ENCODE results near the gene SRY.
"Not testable (repeated sequence)": the region's sequence is repeated elsewhere in the genome, so short reads cannot be mapped to it uniquely, and the experiment has no call there.

Gene SRY

GRCh38 chrY:2787600-2787999 lies at the start of gene SRY:
TSS of gene SRY (minus strand) at chrY:2787682. CDS start at chrY:2787603, 79 bp downstream.
- TF ChIP-seq, protein P1, sequence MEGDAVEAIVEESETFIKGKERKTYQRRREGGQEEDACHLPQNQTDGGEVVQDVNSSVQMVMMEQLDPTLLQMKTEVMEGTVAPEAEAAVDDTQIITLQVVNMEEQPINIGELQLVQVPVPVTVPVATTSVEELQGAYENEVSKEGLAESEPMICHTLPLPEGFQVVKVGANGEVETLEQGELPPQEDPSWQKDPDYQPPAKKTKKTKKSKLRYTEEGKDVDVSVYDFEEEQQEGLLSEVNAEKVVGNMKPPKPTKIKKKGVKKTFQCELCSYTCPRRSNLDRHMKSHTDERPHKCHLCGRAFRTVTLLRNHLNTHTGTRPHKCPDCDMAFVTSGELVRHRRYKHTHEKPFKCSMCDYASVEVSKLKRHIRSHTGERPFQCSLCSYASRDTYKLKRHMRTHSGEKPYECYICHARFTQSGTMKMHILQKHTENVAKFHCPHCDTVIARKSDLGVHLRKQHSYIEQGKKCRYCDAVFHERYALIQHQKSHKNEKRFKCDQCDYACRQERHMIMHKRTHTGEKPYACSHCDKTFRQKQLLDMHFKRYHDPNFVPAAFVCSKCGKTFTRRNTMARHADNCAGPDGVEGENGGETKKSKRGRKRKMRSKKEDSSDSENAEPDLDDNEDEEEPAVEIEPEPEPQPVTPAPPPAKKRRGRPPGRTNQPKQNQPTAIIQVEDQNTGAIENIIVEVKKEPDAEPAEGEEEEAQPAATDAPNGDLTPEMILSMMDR (IDR thresholded peaks at IDR 0.05; ENCODE audit: low read depth, low read length), result no peak
- no peak for DNase-seq (ENCODE audit: extremely low read depth, low read depth)

DNA sequence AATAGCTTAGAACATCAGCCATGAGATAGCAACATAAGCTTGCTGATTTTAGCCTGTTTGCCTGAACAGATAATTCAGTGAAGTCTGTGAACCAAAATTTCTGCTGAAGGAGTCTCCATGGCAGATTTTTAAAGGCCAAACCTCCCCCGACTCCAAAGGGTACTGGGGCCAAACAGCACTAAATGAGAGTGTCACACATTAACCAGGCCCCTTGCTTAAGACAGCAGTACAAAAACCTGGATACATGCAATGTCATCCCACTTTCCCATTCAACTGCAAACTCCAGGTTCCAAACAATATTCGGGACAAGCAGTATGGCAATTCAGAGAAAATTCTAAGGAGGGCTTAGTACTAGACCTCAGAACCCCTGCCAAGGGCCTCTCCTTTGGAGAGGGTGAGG lies 49.6 kb upstream of the SRY start:
- TF ChIP-seq, protein P1 (IDR thresholded peaks at IDR 0.05; ENCODE audit: low read depth, low read length), result no peak
- DNase-seq (ENCODE audit: extremely low read depth, low read depth), result no peak

DNA sequence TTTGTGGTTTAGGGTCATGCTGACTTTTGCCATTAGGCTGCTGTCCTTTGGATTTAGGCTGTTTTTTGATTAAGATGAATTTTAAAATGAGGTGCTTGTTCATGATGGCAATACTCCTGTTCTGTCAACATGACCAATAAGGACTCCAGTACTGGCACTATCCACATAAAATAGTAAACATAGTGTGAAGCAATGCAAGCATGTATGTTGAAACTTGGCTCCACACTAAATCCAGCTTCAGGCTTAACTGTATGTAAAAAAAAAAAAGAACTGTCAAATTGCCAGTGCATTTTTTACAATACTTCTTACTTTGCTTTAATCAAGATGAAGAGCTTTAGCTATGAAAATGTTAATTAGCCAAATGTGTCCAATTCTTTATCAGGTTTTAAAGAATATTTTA lies 47.7 kb upstream of the SRY start:
- TF ChIP-seq, protein P1 (IDR thresholded peaks at IDR 0.05; ENCODE audit: low read depth, low read length), result no peak
- DNase-seq (ENCODE audit: extremely low read depth, low read depth), result no peak

GRCh38 chrY:2828497-2828896 lies 41.0 kb upstream of the SRY start:
- TF ChIP-seq, protein P1 (IDR thresholded peaks at IDR 0.05; ENCODE audit: low read depth, low read length), result no peak

DNA sequence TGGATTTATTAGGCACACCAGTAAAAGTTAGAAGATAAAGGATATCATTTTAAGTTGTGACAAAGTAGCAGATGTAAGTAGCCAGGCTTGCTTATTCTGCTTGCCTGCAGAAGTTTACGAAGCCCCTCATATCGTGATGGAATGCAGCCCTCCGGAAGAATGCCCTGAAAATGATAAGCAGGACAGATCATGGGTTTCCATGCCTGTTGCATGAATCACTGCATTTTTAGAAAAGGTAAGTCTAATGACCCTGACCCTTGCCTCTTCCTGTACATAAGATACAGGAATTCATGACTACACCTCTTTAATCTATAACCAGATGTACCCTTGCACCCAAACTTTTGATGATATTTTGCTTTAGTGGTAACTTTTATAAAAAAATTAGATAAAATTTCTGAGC lies 37.0 kb upstream of the SRY start:
- TF ChIP-seq, protein P1 (IDR thresholded peaks at IDR 0.05; ENCODE audit: low read depth, low read length), result no peak
- no peak for DNase-seq (ENCODE audit: extremely low read depth, low read depth)

More at GRCh38 chrY:2828497-2828896, 41.0 kb upstream of the SRY start:
- DNase-seq (ENCODE audit: extremely low read depth, low read depth), result no peak

DNA sequence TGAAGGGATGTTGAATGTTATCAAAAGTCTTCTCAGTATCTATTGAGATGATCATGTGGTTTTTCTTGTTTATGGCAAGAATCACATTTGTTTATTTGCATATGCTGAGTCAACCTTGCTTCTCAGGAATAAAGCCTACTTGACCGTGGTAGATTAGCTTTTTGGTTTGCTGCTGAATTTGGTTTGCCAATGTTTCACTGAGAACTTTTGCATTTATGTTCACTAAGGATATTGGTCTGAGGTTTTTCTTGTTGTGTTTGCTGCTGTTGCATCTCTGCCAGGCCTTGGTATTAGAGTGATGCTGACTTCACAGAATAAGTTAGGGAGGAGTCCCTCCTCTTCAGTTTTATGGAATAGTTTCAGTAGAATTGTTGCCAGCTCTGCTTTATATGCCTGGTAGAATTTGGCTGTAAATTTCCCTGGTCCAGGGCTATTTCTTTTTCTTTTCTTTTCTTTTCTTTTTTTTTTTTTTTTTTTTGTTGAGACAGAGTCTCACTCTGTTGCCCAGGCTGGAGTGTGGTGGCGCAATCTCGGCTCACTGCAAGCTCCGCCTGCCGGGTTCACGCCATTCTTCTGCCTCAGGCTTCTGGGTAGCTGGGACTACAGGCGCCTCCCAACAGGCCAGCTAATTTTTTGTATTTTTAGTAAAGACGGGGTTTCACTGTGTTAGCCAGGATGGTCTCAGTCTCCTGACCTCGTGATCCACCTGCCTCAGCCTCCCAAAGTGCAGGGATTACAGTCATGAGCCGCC lies 29.8 kb upstream of the SRY start:
- not testable (repeated sequence) for DNase-seq (ENCODE audit: extremely low read depth, low read depth)

DNA sequence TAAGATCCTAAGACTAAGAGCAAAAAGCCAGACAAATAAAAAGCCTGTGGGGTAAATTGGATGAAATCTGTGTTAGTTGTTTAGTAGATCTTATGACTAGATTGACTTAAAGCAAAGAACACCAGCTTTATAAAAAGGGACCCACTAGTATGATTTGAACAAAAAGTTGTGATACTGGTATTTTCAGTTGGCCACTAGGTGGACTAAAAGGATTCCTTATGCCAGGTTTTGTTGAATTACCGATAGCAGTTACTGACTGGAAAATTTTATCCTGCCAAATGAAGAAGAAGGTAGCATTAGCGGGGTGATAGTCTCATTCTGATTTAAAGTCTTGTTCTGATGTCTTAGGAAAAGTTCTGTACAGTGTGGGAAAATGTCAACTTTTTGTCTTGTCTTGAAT lies 12.8 kb upstream of the SRY start:
- TF ChIP-seq, protein P1 (IDR thresholded peaks at IDR 0.05; ENCODE audit: low read depth, low read length), result no peak
- no peak for DNase-seq (ENCODE audit: extremely low read depth, low read depth)

GRCh38 chrY:2797991-2798390 lies 10.5 kb upstream of the SRY start:
- DNase-seq (ENCODE audit: extremely low read depth, low read depth), result no peak
- TF ChIP-seq, protein P1 (IDR thresholded peaks at IDR 0.05; ENCODE audit: low read depth, low read length), result no peak

Measured in AG09319 (cell line).